ENCODE data around the gene DCP2.

DCP2 gene

GRCh38 chr5:113029614-113030013 is 53.0 kb downstream of the DCP2 start:
- Histone ChIP-seq H3K4me3 (ENCODE audit: low read depth, low read length, poor library complexity, severe bottlenecking) (no peak overlapping the region), H3K9me2 (ENCODE audit: low read depth, low read length) (no peaks in the 10 kb centered on the region), H3K9me3 (ENCODE audit: low read length) (no peaks in the 10 kb centered on the region), H3K4me2 (ENCODE audit: low read length) (no peak overlapping the region), H3K79me2 (ENCODE audit: insufficient read depth, low read length) (no peaks in the 10 kb centered on the region), H2AFZ (ENCODE audit: low read length) (no peak overlapping the region), H3K27me3 (ENCODE audit: insufficient read depth, low read length) (no peaks in the 10 kb centered on the region), H3K4me1 (ENCODE audit: insufficient read depth, low read length, severe bottlenecking) (no peaks in the 10 kb centered on the region), H4K20me1 (ENCODE audit: insufficient read depth, low read length) (no peaks in the 10 kb centered on the region), H3F3A (ENCODE audit: insufficient read depth, low read length) (no peaks in the 10 kb centered on the region), H3K9ac (ENCODE audit: low read length) (no peak overlapping the region), H3K36me3 (ENCODE audit: insufficient read depth, low read length) (peaks cover 10% of the 10 kb centered on the region; the same call in 1 of the 2 replicates), H3K27ac (ENCODE audit: low read depth, low read length, poor library complexity, severe bottlenecking) (no peak overlapping the region)
- no peak for TF ChIP-seq CTCF (IDR thresholded peaks at IDR 0.05; ENCODE audit: low read length)
- no peak for TF ChIP-seq EZH2 (IDR thresholded peaks at IDR 0.05; ENCODE audit: borderline replicate concordance, low read length)

GRCh38 chr5:113031104-113031503 is 54.5 kb downstream of the DCP2 start:
- Histone ChIP-seq H3K9me2 (ENCODE audit: low read depth, low read length) (no peaks in the 10 kb centered on the region), H3K4me3 (ENCODE audit: low read depth, low read length, poor library complexity, severe bottlenecking) (no peak overlapping the region), H3K27me3 (ENCODE audit: insufficient read depth, low read length) (no peaks in the 10 kb centered on the region), H3K9me3 (ENCODE audit: low read length) (no peaks in the 10 kb centered on the region), H3K9ac (ENCODE audit: low read length) (no peak overlapping the region), H3K4me2 (ENCODE audit: low read length) (no peak overlapping the region), H3K27ac (ENCODE audit: low read depth, low read length, poor library complexity, severe bottlenecking) (no peak overlapping the region), H3F3A (ENCODE audit: insufficient read depth, low read length) (no peaks in the 10 kb centered on the region), H3K4me1 (ENCODE audit: insufficient read depth, low read length, severe bottlenecking) (no peaks in the 10 kb centered on the region), H3K36me3 (ENCODE audit: insufficient read depth, low read length) (peaks cover 10% of the 10 kb centered on the region; the same call in 1 of the 2 replicates), H2AFZ (ENCODE audit: low read length) (no peak overlapping the region), H4K20me1 (ENCODE audit: insufficient read depth, low read length) (no peaks in the 10 kb centered on the region), H3K79me2 (ENCODE audit: insufficient read depth, low read length) (no peaks in the 10 kb centered on the region)
- TF ChIP-seq EZH2 (IDR thresholded peaks at IDR 0.05; ENCODE audit: borderline replicate concordance, low read length) (no peak), CTCF (IDR thresholded peaks at IDR 0.05; ENCODE audit: low read length) (no peak)

- no peaks in the 10 kb centered on the region for H3K79me2 ChIP-seq (ENCODE audit: insufficient read depth, low read length)
- H2AFZ ChIP-seq (ENCODE audit: low read length), result no peak overlapping the region
- H4K20me1 ChIP-seq (ENCODE audit: insufficient read depth, low read length), result no peaks in the 10 kb centered on the region
- no peaks in the 10 kb centered on the region for H3K4me1 ChIP-seq (ENCODE audit: insufficient read depth, low read length, severe bottlenecking)
- no peak overlapping the region for H3K4me3 ChIP-seq (ENCODE audit: low read depth, low read length, poor library complexity, severe bottlenecking)
- H3K36me3 ChIP-seq (ENCODE audit: insufficient read depth, low read length), result peaks cover 10% of the 10 kb centered on the region; the same call in 1 of the 2 replicates
- no peaks in the 10 kb centered on the region for H3K9me2 ChIP-seq (ENCODE audit: low read depth, low read length)
- H3K4me2 ChIP-seq (ENCODE audit: low read length), result no peak overlapping the region
- no peaks in the 10 kb centered on the region for H3K9me3 ChIP-seq (ENCODE audit: low read length)
- H3K9ac ChIP-seq (ENCODE audit: low read length), result no peak overlapping the region
- H3F3A ChIP-seq (ENCODE audit: insufficient read depth, low read length), result no peaks in the 10 kb centered on the region
- H3K27ac ChIP-seq (ENCODE audit: low read depth, low read length, poor library complexity, severe bottlenecking), result no peak overlapping the region
- H3K27me3 ChIP-seq (ENCODE audit: insufficient read depth, low read length), result no peaks in the 10 kb centered on the region
- TF ChIP-seq EZH2 (IDR thresholded peaks at IDR 0.05; ENCODE audit: borderline replicate concordance, low read length) (no peak), CTCF (IDR thresholded peaks at IDR 0.05; ENCODE audit: low read length) (no peak)
Measured at GRCh38 chr5:113031557-113031956, 55.0 kb downstream of the DCP2 start.

All from OCI-LY1 (cell line).